Gastroesophageal sphincter (tissue), 3 donors: Measurements from ENCODE around the gene ARHGAP26.

ENCODE experiments used
- EP300 ChIP-seq: sonication (generic); formaldehyde crosslinking; IDR thresholded peaks from one replicate; pipeline ENCODE4 v1.6.1; 2017; ENCODE audit warnings: antibody characterized with exemption, mild to moderate bottlenecking
- POLR2AphosphoS5 ChIP-seq: sonication (generic); formaldehyde crosslinking; IDR thresholded peaks from one replicate; pipeline ENCODE4 v1.6.1; 2017; ENCODE audit warnings: antibody characterized with exemption
- TF ChIP-seq, protein P1 (sequence below), 4 experiments: fragments of 200-600 bp in 2 of 4; fragments of 450-650 bp in 2 of 4; sonication (generic) in 1 of 4; IDR thresholded peaks; one replicate each; pipeline ENCODE4 v1.5.1; 2017 to 2019; ENCODE audit warnings: antibody characterized with exemption in 4 of 4, mild to moderate bottlenecking in 2 of 4, moderate library complexity in 2 of 4

DNA sequence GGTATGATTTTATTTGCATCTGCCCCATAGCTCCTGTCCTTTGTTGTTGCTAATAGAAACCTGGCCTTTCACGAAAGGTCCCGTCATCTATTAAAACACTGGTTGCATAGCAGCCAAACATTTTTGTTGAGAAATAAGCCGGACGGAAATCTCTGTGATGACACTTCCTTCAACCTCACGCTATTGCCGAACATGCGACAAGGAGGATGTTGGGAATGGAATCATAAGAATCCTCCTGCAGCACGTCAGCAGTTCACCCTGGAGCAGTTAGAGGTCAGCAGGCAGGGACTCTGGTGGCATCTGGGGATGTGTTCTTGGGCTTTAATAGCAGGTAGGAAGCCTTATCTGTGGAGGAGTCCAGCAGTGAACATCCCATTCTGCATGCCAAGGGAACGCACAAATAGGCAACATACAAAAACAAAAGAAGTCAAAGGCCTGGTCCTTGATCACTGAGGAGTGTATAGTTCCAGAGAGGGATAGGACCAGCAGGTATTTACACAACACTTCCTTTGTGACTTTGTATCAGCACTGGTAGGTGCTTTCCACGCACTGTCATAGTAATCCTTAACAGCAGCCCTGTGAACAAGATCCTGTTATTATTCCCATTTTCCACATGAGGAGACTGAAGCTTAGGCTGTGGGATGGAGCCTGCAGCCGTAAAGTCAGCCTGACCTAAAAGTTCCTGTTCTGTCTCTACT, 33.4 kb downstream of the ARHGAP26 start:
- TF ChIP-seq, protein P1, sequence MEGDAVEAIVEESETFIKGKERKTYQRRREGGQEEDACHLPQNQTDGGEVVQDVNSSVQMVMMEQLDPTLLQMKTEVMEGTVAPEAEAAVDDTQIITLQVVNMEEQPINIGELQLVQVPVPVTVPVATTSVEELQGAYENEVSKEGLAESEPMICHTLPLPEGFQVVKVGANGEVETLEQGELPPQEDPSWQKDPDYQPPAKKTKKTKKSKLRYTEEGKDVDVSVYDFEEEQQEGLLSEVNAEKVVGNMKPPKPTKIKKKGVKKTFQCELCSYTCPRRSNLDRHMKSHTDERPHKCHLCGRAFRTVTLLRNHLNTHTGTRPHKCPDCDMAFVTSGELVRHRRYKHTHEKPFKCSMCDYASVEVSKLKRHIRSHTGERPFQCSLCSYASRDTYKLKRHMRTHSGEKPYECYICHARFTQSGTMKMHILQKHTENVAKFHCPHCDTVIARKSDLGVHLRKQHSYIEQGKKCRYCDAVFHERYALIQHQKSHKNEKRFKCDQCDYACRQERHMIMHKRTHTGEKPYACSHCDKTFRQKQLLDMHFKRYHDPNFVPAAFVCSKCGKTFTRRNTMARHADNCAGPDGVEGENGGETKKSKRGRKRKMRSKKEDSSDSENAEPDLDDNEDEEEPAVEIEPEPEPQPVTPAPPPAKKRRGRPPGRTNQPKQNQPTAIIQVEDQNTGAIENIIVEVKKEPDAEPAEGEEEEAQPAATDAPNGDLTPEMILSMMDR (IDR thresholded peaks at IDR 0.05), result no peak
- TF ChIP-seq POLR2AphosphoS5 (peak; percentile 69), EP300 (no peak)
